Hepatocyte (in vitro differentiated cells): ENCODE data around the gene DGKI. TPM values are rescaled to one million over a fixed set of nuclear protein-coding genes. Genes with fewer than 3 reads are reported as not detected.

Source experiments
- DNase-seq: peaks from one replicate; pipeline ENCODE4 v3.0.0-alpha.2; 2016; ENCODE audit warnings: low spot score
- H2AFZ ChIP-seq: fragments of 200-600 bp; sonication (generic); 2 replicates; pipeline ENCODE4 v1.6.0; 2016; ENCODE audit warnings: antibody characterized with exemption, mild to moderate bottlenecking
- H3K27ac ChIP-seq: fragments of 200-600 bp; sonication (generic); 2 replicates; pipeline ENCODE4 v1.5.1; 2016; ENCODE audit warnings: mild to moderate bottlenecking
- H3K27me3 ChIP-seq: fragments of 200-600 bp; sonication (generic); 2 replicates; pipeline ENCODE4 v1.6.1; 2016
- H3K36me3 ChIP-seq: fragments of 200-600 bp; sonication (generic); replicated peaks from 2 replicates; pipeline ENCODE4 v1.5.1; 2016; ENCODE audit warnings: low read depth; ENCODE audit not compliant: insufficient read depth
- H3K4me1 ChIP-seq: fragments of 200-600 bp; sonication (generic); 2 replicates; pipeline ENCODE4 v1.5.1; 2016; ENCODE audit warnings: mild to moderate bottlenecking, moderate library complexity; ENCODE audit not compliant: insufficient read depth
- H3K4me2 ChIP-seq: fragments of 200-600 bp; sonication (generic); 2 replicates; pipeline ENCODE4 v1.6.0; 2016
- H3K4me3 ChIP-seq: fragments of 200-600 bp; sonication (generic); 2 replicates; pipeline ENCODE4 v1.5.1; 2016; ENCODE audit warnings: mild to moderate bottlenecking
- H3K79me2 ChIP-seq: fragments of 200-600 bp; sonication (generic); 2 replicates; pipeline ENCODE4 v1.6.0; 2017; ENCODE audit warnings: mild to moderate bottlenecking
- H3K9me2 ChIP-seq: fragments of 200-600 bp; sonication (generic); replicated peaks from 2 replicates; pipeline ENCODE4 v1.6.0; 2017; ENCODE audit warnings: mild to moderate bottlenecking; ENCODE audit not compliant: insufficient read depth
- H3K9me3 ChIP-seq: fragments of 200-600 bp; sonication (generic); 2 replicates; pipeline ENCODE4 v1.5.1; 2016; ENCODE audit warnings: low read depth, mild to moderate bottlenecking
- H4K20me1 ChIP-seq: fragments of 200-600 bp; sonication (generic); 2 replicates; pipeline ENCODE4 v1.6.0; 2016; ENCODE audit warnings: mild to moderate bottlenecking; ENCODE audit not compliant: insufficient read depth, poor library complexity, severe bottlenecking
- CTCF ChIP-seq: fragments of 200-600 bp; sonication (generic); IDR thresholded peaks from 2 replicates; pipeline ENCODE4 v1.5.1; 2016; ENCODE audit warnings: antibody characterized with exemption, mild to moderate bottlenecking; ENCODE audit not compliant: poor library complexity
- EZH2 ChIP-seq: fragments of 200-600 bp; sonication (generic); IDR thresholded peaks from 2 replicates; pipeline ENCODE4 v1.6.1; 2016; ENCODE audit warnings: antibody characterized with exemption, mild to moderate bottlenecking, borderline replicate concordance
- EZH2phosphoT487 ChIP-seq: fragments of 200-600 bp; sonication (generic); IDR thresholded peaks from one replicate; pipeline ENCODE4 v1.6.1; 2018; ENCODE audit warnings: antibody characterized with exemption, mild to moderate bottlenecking, low read depth, moderate library complexity; ENCODE audit not compliant: unreplicated experiment, severe bottlenecking
- WGBS: methylation state at CpG from one replicate; pipeline ENCODE4 v1.1.6; 2016; ENCODE audit warnings: low lambda C conversion rate; ENCODE audit errors: missing lambda C conversion rate; 5-methylcytosine and 5-hydroxymethylcytosine counted together
- polyA plus RNA-seq: library from polyadenylated mRNA; unstranded; fragments of >200 nt; fragmentation: Nextera tagmentation; extraction: Ambion mirVana; gene quantifications from 2 replicates; pipeline ENCODE4 v1.2.1, GENCODE V29; 2016
- total RNA-seq: library from RNA; depleted of rRNA; stranded (reverse); fragments of >200 nt; gene quantifications from 2 replicates; pipeline ENCODE4 v1.2.3, GENCODE V29; 2014

DGKI gene
- total and polyA plus RNA-seq, 2 experiments from 2014 or later = 0.47 to 1.8 TPM

- H3K4me2 ChIP-seq = no peak overlapping the region
- H3K79me2 ChIP-seq = no peaks in the 10 kb centered on the region
- H2AFZ ChIP-seq = no peak overlapping the region
- no peaks in the 10 kb centered on the region for H3K36me3 ChIP-seq
- no peaks in the 10 kb centered on the region for H3K4me1 ChIP-seq
- 63% methylated on average over 2 of the region's 2 CpGs for WGBS
- H3K27me3 ChIP-seq = no peaks in the 10 kb centered on the region
- DNase-seq = no peak
- H4K20me1 ChIP-seq = no peaks in the 10 kb centered on the region
- no peaks in the 10 kb centered on the region for H3K9me2 ChIP-seq
- no peaks in the 10 kb centered on the region for H3K9me3 ChIP-seq
- TF ChIP-seq EZH2 (no peak), CTCF (no peak), EZH2phosphoT487 (no peak)
- H3K4me3 ChIP-seq = no peak overlapping the region
- no peak overlapping the region for H3K27ac ChIP-seq
Measured at GRCh38 chr7:137669706-137670105, 177.1 kb downstream of the DGKI start.

- Histone ChIP-seq H3K4me1 (no peaks in the 10 kb centered on the region), H3K79me2 (no peaks in the 10 kb centered on the region), H3K9me3 (no peaks in the 10 kb centered on the region), H3K27me3 (no peaks in the 10 kb centered on the region), H3K36me3 (no peaks in the 10 kb centered on the region), H4K20me1 (no peaks in the 10 kb centered on the region), H3K4me2 (no peak overlapping the region), H2AFZ (no peak overlapping the region), H3K9me2 (no peaks in the 10 kb centered on the region), H3K27ac (no peak overlapping the region), H3K4me3 (no peak overlapping the region)
- WGBS = 54% methylated on average over 2 of the region's 2 CpGs
- TF ChIP-seq EZH2 (no peak), CTCF (no peak), EZH2phosphoT487 (no peak)
- DNase-seq = no peak
Measured at GRCh38 chr7:137668404-137668803, 178.4 kb downstream of the DGKI start.

- Histone ChIP-seq H3K27me3 (no peaks in the 10 kb centered on the region), H3K9me3 (no peaks in the 10 kb centered on the region), H3K79me2 (no peaks in the 10 kb centered on the region), H3K9me2 (no peaks in the 10 kb centered on the region), H3K4me3 (no peak overlapping the region), H3K36me3 (no peaks in the 10 kb centered on the region), H2AFZ (no peak overlapping the region), H4K20me1 (no peaks in the 10 kb centered on the region), H3K4me1 (no peaks in the 10 kb centered on the region), H3K27ac (no peak overlapping the region), H3K4me2 (no peak overlapping the region)
- WGBS = 75% methylated on average over 5 of the region's 5 CpGs
- no peak for TF ChIP-seq CTCF
- TF ChIP-seq EZH2 = no peak
- no peak for TF ChIP-seq EZH2phosphoT487
- no peak for DNase-seq
Measured at GRCh38 chr7:137667633-137668387, 179.0 kb downstream of the DGKI start.
